NCI-H187 (cell line): ENCODE results near the gene CLPSL2.
"Not testable (repeated sequence)": the region's sequence is repeated elsewhere in the genome, so short reads cannot be mapped to it uniquely, and the experiment has no call there.

Experiments
- DNase-seq, 2 experiments: peaks; one replicate each; lab custom pipeline; 2025; lab: John Stamatoyannopoulos, UW

Gene CLPSL2, protein sequence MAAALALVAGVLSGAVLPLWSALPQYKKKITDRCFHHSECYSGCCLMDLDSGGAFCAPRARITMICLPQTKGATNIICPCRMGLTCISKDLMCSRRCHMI

DNA sequence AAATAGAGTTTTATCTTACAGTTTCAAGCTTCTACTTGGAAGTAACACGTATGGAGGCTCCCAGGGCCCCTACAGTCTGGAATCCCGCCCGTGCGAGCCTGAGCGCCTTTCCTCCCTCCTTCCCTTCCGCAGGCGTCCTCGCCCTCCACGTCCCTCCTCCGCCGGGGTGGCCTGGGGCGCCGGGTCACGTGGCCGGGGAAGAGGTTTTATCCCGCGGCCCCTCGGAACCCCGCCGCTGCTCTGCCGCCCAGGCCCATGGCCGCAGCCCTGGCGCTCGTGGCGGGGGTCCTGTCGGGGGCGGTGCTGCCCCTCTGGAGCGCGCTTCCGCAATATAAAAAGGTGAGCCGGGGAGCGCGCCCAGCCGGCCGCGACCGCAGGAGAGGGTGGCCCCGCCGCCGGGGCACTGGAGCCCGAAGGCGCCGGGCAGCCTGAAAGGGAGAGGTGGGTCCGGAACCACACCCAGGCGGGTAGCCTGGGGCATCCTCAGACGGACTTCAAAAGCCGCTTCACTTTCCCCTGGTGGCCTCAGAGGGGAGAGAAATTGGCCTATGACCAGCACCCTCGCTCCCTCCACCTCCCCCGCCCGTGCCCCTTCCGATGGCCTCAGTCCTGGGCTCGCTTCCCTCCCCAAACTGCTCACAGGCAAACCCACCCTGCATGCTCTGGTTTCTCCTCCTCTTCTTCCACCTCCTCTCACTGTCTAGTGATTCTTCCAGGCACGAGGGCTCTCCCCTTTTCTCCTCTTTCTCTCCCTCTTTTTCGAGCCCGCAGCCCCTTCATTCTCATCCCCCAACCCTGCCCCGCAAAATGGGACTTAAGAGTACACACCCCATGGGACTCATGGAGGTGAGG lies at the start of gene CLPSL2:
Gene CLPSL2, plus strand, starts transcription at position 235 of the 852 bp plus-strand sequence. Its CDS starts 21 bp downstream, at position 256.
- no peak for DNase-seq

GRCh38 chr6:35727231-35727934 lies 49.0 kb upstream of the CLPSL2 start:
- DNase-seq, result peak; percentile 62 to 79

GRCh38 chr6:35727935-35728682 lies 48.3 kb upstream of the CLPSL2 start:
- DNase-seq, result peak; percentile 30 to 83

DNA sequence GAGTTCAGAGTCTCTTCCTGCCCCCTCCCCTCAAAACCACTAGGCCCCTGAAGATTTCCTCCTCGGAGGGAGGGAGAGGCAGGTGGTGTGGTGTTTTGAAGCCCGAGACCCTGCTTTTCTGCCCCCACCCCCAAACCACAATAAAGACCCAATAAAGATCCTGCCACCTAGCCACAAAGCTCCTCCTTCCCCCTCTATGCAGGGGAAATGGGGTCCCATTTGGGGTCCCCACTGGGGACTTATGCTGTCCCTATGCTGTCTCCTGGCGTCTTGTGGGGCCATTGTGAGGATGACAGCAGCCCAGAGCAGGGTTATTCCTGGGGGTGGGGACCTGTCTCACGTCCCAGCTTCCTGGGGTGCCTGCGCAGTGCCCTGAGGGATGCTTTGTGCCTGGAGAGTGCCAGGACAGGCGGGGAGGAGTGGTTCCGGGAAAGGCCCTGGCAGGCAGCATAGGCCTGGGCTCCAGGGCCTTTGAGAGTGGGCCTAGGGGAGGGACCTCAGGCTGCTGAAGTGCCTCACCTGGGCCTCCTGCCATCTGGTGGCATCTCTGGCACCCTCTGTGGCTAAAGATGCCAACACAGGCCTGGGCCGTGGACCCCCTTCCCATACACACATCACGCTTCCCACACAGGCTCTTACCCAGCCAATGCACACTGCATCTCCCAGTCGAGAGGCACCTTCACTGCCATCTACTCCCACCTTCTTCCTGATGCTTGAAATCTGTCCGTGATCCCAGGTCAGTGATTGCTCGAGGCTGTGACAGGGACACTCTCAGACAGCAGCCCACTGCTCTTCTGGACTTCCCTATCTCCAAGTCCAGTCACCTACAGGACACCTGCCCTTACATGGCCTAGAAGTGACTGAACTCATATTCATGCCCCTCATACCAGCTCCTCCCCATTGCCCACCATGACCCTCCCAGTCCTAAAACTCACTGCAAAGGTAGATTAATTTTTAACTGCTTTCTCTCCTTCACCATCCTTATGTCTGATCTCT lies 47.4 kb upstream of the CLPSL2 start:
- DNase-seq, result no peak

DNA sequence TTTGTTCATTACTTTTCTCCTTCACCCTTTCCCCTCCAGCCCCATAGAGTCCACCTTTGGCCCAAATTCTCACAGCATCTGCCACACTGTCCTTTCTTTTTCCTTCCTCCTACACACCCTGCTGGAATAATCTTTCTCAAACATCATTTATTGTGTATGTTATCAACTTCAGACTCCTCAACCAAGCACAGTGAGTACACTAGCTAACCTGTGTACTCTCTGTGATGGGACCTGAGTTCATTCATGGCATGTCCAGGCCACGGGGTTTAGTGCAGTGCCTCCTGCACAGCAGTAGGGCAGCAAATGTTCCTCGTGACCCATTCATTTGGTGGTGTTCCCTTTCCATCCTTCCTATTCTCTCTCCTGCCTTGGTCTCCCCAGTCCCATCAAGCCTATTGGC lies 46.7 kb upstream of the CLPSL2 start:
- DNase-seq, result no peak

DNA sequence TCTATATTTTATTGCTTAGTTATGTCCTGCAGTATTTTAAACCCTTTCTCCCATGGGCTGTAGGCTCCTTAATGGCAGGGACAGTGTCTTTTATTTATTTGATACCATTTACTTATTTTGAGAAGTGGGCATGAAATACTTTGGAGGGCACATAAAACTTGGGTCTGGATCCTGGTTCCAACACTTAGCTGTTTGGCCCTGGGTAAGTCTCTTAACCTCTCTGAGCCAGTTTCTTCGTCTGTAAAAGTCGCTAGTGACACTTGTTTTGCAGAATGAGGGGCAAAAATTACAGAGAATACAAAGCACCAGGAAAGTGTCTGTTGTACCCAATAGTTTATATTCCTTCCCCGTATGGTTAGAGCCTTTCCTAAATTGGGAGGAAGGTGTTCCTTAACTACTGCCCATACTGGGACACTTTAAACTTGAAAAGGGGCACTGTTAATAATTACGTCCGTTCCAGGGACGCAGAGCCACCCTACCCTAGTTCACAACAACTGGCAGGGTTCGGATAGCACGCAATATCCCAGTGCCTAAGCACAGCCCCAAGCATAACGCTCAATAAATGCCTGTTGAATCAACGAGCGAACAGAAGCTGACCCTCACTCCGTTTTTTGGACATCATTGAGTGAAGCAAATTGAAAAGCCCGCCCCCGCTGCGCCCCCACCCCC lies 45.5 kb upstream of the CLPSL2 start:
- DNase-seq, result no peak

GRCh38 chr6:35731414-35731735 lies 45.0 kb upstream of the CLPSL2 start:
- DNase-seq, result peak; percentile 60 to 80

- peak; percentile 23 to 66 for DNase-seq
These were observed 44.5 kb upstream of the CLPSL2 start for GRCh38 chr6:35731736-35732532.

DNA sequence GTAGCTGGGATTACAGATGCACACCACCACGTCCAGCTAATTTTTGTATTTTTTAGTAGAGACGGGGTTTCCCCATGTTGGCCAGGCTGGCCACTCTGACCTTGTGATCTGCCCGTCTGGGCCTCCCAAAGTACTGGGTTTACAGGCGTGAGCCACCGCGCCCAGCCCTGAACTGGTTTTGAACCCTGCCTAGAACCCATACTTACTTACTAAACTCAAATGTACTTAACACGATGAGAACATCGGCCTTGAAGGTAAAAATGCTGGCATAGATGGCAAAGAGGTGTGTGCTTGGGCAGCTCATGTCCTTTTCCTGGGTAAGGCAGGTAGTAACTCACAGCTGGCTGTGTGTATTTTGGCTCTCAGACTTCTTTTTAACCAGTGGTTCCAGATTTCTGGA lies 42.8 kb upstream of the CLPSL2 start:
- DNase-seq, result no peak

DNA sequence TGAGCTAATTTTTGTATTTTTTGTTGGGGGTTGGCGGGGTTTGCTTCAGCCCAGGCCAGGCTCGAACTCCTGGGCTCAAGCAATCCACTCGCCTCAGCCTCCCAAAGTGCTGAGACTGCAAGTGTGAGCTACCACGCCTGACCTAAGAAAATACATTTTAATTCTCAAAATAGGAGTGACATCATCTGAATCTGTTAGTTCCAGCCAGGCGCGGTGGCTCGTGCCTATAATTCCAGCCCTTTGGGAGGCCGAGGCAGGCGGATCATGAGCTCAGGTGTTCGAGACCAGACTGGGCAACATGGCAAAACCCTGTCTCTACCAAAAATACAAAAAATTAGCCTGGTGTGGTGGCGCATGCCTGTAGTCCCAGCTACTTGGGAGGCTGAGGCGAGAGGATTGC lies 42.1 kb upstream of the CLPSL2 start:
- DNase-seq, result not testable (repeated sequence)

GRCh38 chr6:35735452-35735851 lies 40.9 kb upstream of the CLPSL2 start:
- DNase-seq, result no peak

DNA sequence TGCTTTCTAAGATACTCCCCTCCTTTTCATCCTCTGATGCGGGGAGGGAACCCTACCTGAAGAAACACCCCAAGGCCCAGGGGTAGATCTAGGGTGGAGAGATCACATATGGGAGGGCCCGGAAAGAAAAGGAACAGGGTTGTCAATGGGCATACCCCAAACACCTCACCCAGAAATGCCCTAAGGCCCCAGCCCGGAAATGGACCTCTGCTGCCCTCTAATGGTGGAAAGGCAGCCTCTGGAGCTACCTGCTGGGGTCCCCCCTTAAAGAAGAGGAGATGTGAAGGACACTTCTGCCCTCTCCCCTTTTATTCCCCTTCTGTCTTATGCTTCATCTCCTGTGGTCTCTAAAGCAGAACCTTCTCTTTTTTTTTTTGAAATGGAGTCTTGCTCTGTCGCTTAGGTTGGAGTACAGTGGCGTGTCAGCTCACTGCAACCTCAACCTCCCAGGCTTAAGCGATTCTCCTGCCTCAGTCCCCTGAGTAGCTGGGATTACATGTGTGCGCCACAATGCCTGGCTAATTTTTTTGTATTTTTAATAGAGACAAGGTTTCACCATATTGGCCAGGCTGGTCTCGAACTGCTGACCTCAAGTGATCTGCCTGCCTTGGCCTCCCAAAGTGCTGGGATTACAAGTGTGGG lies 40.0 kb upstream of the CLPSL2 start:
- DNase-seq, result peak; percentile 9 to 23

- DNase-seq, result no peak
These were observed 39.4 kb upstream of the CLPSL2 start, which contains the start of gene ARMC12 for GRCh38 chr6:35736982-35737412. Gene ARMC12 (plus strand): TSS chr6:35737032. CDS start chr6:35737109, 77 bp downstream.

DNA sequence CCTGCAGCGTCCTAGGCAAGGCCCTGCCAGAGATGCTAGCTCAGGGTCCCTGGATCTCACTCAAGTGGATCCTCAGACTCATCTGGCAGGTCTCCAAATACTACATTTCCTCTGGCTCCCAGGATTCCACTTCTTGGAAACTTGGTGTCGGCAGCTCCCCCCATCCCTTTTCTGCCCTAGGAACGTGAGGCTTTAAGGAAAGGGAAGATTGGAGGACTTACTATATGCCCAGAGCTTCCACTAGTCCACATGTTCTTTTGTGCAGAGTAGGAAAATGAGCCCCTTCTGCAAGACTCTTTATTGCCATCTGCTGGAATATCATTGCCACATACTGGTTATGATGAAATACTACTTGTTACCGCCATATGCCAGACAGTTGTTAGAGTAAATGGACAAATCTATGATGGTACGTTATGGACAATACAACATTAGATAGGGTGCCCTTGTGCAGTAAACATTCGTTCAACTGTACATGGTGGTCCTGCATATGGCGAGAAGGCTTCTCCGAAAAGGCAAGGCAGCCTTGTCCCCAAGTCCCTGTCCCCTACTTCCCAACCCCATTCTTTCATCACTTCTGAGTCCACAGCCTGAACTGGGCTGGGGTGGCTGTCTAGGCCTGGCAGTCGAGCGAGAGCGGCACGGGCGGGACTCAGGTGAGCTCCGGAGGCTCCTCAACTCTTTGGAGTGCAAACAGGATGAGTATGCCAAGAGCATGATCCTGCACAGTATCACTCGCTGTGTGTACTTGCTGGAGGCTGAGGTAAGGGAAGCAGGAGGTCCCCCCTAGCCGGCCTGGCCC lies 38.8 kb upstream of the CLPSL2 start:
- peak; percentile 4 to 15 for DNase-seq

DNA sequence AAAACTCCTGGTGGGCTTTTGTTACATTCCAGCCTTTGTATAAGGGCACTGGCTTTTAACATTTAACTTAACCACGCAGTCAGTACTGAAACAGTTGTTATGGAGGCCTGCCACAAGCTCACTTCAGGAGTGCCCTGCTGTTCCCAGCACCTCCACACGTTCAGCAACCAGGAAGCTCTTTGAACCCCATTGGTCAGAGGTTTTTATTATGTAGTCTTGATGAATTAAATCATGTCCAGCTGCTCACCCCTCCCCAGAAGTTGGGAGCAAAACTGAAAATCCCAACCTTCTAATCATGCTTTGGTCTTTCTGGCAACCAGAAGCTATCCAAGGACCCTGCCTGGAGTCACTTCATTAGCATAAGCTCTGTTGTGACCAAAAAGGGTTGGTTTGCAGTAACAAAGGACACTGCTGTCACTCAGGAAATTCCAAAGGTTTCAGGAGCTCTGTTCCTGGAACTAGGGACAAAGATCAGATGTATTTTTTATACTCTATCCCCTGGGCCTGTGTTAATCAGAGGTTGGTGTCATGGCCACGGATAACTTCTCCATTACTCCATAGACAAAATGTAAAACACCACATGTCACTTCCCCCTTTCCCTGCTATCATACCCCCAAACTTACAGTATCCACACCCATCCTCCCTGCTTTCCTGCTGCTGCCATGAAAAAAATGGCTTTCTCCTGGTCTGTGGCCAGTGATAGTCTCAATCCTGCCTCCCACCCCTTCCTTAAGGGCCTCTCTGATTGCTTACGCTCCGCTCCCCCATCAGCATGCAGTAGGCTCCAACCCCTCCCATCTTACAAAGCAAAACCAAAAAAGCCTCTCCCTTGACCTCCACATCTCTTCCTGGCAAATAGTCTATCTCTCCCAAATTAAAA lies 36.5 kb upstream of the CLPSL2 start:
- DNase-seq, result no peak

- no peak for DNase-seq
These were observed 33.6 kb upstream of the CLPSL2 start for GRCh38 chr6:35742842-35743241.

GRCh38 chr6:35745509-35745908 lies 30.9 kb upstream of the CLPSL2 start:
- no peak for DNase-seq
